HG02885 (cell line): ENCODE data around the gene CDAN1.
"Not testable (repeated sequence)": the region's sequence is repeated elsewhere in the genome, so short reads cannot be mapped to it uniquely, and the experiment has no call there.

Experiments used
- ATAC-seq: cut with Tn5 transposase; IDR thresholded peaks from one replicate; pipeline ENCODE4 v1.9.1; 2021; ENCODE audit warnings: mild to moderate bottlenecking; ENCODE audit not compliant: unreplicated experiment, poor library complexity

CDAN1 gene

DNA sequence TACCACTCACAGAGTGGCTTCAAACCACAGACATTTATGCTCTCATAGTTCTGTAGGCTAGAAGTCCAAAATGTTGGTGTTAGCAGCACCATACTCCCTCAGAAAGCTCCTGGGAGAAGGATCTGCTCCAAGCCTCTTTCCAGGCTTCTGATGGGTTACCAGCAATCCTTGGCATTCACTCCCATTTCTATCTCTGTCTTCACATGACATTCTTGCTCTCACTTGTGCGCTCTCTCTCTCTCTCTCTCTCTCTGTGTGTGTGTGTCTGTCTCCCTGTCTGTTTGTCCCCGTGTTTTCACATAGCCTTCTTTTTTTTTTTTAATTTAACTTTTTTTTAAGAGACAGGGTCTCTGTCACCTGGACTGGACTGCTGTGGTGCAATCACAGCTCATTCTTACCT is 26.3 kb downstream of the CDAN1 start:
- ATAC-seq = no peak

GRCh38 chr15:42707873-42708544 is 28.9 kb downstream of the CDAN1 start:
- no peak for ATAC-seq

GRCh38 chr15:42707068-42707467 is 29.9 kb downstream of the CDAN1 start:
- ATAC-seq = no peak

DNA sequence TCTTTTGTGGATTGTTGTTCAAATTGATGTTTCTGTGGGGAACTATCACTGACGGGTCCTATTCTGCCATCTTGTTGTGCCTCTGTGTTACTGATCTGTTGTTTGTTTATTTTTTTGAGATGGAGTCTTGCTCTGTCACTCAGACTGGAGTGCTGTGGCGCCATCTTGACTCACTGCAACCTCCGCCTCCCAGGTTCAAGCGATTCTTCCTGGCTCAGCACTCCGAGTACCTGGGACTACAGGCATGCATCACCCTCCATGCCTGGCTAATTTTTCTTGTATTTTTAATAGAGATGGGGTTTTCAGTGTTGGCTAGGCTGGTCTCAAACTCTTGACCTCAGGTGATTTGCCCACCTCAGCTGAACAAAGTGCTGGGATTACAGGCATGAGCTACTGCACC is 31.6 kb downstream of the CDAN1 start:
- no peak for ATAC-seq

DNA sequence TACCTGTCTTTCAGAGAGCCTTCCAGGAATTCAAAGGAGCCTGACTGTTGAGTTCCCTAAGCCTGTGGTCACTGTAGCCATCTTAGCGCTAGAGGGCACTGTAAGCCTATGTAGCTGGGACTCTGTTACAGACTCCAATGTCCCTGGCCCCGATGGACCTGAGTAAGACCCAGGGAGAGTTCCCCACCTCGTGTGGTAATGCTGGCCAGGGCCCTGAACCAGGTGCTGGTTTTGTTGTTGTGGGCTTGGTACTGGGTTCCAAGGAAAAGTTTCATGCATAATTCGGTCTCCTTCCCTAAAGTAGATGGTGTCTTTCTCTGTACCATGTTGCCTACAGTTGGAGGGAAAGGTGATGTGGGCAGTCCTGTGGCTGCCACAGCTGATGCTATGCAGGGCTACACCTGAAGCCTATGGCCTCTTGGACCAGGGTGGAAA is 32.4 kb downstream of the CDAN1 start:
- ATAC-seq = no peak

- no peak for ATAC-seq
These were observed 40.3 kb downstream of the CDAN1 start for GRCh38 chr15:42696626-42697025.

- no peak for ATAC-seq
These were observed 41.3 kb downstream of the CDAN1 start for GRCh38 chr15:42695527-42696071.

DNA sequence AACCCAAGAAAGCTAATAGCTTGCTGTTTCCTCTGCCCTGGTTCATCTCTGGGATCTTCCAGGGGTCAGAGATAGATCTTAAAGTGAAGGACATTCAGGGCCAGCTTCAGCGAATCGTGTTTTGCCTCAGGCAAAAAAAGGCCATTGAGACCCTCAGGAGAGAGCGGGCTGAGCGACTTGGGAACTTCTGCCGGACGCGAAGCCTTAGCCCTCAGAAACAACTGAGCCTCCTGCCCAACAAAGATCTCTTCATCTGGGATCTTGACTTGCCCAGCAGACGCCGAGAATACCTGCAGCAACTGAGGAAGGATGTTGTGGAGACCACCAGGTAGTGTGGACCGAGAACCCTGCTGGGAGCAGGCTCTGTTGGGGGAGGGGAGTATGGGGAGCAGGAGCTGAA is 42.5 kb downstream of the CDAN1 start:
- no peak for ATAC-seq

GRCh38 chr15:42693942-42694341 is 43.0 kb downstream of the CDAN1 start:
- no peak for ATAC-seq

- ATAC-seq = no peak
These were observed 43.4 kb downstream of the CDAN1 start for GRCh38 chr15:42693496-42693895.

GRCh38 chr15:42692997-42693396 is 43.9 kb downstream of the CDAN1 start:
- ATAC-seq = no peak

DNA sequence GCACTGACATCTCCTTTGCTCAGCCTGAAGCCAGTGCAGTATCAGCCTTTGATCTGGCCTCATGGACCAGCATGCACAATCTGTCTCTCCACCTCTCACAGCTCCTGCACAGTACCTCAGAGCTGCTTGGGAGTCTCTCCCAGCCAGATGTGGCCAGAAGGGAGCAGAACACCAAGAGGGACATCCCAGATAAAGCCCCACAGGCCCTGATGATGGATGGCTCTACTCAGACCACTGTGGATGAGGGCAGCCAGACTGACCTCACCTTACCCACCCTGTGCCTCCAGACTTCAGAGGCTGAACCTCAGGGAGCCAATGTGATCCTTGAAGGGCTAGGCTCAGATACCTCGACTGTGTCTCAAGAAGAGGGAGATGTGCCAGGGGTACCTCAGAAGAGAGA is 44.4 kb downstream of the CDAN1 start:
- no peak for ATAC-seq

GRCh38 chr15:42691770-42692169 is 45.2 kb downstream of the CDAN1 start:
- no peak for ATAC-seq

GRCh38 chr15:42691308-42691707 is 45.6 kb downstream of the CDAN1 start:
- ATAC-seq = no peak

- ATAC-seq = no peak
These were observed 48.6 kb downstream of the CDAN1 start for GRCh38 chr15:42688301-42688700.

DNA sequence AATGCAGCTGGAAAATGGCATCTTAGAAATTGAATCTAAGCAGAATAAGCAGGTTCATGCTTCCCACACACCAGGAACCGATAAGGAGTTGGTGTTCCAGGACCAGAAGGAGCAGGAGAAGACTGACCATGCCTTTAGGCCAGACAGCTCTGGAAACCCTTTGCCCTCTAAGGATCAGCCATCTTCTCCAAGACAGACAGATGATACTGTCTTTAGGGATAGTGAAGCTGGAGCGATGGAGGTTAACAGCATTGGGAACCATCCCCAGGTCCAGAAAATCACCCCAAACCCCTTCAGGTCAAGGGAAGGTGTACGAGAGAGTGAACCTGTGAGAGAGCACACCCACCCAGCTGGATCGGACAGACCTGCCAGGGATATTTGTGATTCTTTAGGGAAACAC is 49.2 kb downstream of the CDAN1 start:
- ATAC-seq = no peak

GRCh38 chr15:42686281-42686680 is 50.6 kb downstream of the CDAN1 start:
- ATAC-seq = no peak

DNA sequence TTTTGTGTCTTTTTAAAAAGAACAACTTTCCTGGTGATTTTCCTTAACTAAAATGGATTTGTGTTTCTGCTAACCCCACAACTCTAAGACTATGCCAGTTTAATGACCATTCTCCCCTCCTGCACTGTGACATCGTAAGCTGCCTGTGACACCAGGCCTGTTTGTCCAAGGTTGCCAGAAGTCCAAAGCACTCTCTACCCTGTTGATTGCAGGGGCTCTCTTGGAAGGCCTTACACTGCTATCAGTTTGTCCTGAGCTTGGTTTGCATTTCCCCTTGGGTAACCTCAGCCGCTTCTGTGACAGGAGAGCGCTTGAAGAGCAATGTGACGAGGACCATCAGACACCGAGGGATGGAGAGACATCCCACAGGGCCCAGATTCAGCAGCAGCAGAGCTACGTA is 55.8 kb downstream of the CDAN1 start:
- no peak for ATAC-seq

- ATAC-seq = not testable (repeated sequence)
These were observed 56.8 kb downstream of the CDAN1 start for GRCh38 chr15:42680142-42680482.

DNA sequence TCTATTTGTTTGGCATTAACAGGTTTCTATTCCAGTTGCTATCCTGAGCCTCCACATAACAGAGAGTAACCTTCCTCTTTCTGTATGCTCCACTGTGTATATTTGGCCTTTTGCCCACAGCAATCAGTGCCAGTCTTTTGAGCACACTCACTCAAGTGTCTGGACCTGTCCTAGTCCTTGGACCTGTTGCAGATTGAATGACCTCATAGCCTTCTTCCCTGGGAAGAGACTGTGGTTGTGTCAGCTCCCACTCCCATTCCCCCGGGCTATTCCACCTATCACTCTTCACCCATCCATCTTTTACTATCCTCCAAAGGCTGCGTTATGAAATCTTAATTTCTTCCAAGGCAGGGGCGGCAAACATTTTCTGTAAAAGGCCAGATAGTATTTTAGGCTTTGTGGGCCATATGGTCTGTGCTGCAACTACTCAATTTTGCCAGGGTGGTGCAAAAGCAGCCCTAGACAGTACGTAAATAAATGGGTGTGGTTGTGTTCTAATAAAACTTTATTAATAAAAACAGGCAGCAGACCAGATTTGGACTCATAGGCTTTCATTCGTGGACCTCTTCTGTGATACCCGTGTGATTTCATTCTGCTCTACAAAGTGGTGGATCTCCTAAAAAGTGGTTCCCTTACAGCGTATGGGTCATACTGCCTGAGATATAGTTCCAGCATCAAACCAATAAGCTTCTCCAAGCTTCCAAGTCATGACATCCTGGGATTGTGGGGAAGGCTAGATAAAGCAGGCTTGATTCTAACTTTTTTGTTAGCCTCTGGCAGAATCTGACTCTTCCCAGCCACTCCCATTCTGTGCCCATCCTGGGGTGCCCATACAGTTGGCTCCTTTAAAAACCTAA is 57.4 kb downstream of the CDAN1 start:
- ATAC-seq = no peak

GRCh38 chr15:42675021-42675420 is 61.9 kb downstream of the CDAN1 start:
- ATAC-seq = no peak

GRCh38 chr15:42674472-42674871 is 62.5 kb downstream of the CDAN1 start:
- no peak for ATAC-seq
